HG03108 (cell line): ENCODE data around the gene FRMPD2.
"Not testable (repeated sequence)": the region's sequence is repeated elsewhere in the genome, so short reads cannot be mapped to it uniquely, and the experiment has no call there.

Source experiments
- ATAC-seq: cut with Tn5 transposase; IDR thresholded peaks from one replicate; pipeline ENCODE4 v1.9.1; 2021; ENCODE audit warnings: moderate library complexity; ENCODE audit not compliant: unreplicated experiment

FRMPD2 gene

GRCh38 chr10:48251525-48252353 is 22.8 kb downstream of the FRMPD2 start:
- no peak for ATAC-seq

DNA sequence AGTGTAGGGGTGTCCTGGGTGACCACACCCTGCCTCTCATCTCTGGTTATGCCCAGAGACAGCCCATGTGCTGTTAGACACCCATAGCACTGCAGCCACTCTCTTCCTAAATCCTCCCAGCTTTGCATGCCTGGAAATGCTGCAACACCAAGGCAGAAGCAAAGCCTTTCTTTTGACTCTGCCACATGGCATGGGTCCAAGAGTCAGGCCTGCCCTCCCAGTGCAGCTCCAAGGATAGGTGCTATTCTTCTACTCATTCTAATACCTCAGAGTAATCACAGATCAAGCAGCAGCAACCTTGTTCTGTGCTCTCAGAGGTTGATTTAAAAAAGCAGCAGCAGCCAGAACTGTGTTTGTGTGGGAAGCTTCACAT is 23.4 kb downstream of the FRMPD2 start:
- ATAC-seq = no peak

DNA sequence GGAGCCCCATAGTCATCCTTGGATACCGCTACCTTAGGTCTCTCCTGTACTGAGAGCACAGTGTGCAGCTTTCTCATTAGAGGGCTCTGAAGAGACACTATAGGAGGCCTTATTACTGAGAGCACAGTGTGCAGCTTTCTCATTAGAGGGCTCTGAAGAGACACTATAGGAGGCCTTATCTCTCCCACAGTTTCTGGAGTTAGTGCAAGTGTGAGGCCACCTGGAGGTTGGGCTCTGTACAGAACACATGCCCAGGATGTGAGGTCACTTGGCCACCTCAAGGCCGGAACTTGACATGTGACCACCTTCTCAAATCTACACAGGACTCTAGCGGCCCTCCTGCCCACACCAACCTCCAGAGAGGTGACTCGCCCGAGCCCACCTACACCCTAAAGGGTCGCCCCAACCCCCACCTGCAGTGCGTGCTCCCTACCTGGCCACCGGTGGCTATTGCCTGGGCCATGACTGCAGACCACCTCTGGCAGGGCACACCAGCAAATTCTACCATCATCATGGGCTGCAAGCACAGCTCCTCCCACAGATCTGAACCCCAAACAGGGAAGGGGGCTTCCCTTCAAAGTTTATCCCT is 24.6 kb downstream of the FRMPD2 start:
- ATAC-seq = no peak

- ATAC-seq = no peak
Observed at GRCh38 chr10:48249004-48249762, 25.3 kb downstream of the FRMPD2 start.

DNA sequence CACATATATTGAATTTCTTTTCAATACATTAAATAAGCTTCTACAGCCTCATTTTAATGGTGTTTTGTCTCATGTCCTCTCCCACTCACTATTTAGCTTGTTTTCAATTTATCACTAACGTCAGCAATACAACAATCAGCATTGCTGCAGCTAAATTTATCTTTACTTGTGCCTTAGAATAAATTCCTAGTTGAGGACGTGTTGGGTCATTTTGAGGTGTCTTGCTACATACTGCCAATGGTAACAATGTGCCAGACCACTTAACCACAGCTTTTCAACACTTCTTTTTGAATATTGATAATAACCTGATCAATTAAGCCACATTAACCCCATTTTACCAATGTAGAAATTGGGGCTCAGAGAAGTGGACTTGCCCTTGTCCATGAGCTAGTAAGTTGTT is 26.0 kb downstream of the FRMPD2 start:
- no peak for ATAC-seq

GRCh38 chr10:48247680-48248079 is 26.8 kb downstream of the FRMPD2 start:
- no peak for ATAC-seq

- ATAC-seq = no peak
Observed at GRCh38 chr10:48246501-48246900, 28.0 kb downstream of the FRMPD2 start.

DNA sequence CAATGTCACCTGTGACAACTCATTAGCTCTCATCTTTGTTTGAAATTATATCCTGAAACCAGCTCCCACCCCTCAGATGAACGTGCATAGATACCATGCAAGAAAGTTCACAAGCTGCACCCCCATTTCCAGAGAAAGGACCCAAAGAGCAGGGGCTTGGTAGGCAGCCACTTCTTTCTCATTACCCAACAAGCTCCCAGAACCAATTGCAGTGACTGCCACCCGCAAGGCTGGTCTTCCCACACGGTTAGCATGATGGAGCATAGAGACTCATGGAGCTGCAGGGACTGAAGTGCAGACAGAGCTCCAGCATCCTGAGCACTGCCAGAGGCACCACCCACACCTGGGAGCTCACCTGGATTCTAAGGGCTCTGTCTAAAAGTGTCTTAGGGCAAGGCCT is 28.5 kb downstream of the FRMPD2 start:
- no peak for ATAC-seq

GRCh38 chr10:48243921-48244320 is 30.6 kb downstream of the FRMPD2 start:
- ATAC-seq = not testable (repeated sequence)

DNA sequence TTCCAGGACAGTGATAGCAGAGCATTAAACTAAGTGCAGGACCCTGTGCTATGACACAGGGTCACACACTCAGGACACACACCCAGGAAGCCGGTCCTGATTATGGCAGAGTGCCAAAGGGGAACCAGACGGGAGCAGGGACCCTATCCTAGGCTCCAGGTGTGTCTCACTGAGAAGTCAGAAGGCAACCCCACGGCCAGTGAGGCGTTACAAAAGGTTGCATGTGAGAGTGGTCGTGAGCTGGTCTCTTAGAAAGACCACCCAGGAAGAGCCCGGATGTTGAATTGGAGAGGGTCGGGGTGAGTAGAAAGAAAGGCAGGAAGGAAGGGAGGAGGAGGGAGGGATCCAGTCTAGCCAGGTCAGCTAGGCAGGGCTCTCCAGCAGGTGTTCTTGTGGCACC is 31.0 kb downstream of the FRMPD2 start:
- ATAC-seq = no peak

GRCh38 chr10:48242171-48242904 is 32.2 kb downstream of the FRMPD2 start:
- no peak for ATAC-seq

GRCh38 chr10:48241332-48241731 is 33.2 kb downstream of the FRMPD2 start:
- ATAC-seq = no peak

DNA sequence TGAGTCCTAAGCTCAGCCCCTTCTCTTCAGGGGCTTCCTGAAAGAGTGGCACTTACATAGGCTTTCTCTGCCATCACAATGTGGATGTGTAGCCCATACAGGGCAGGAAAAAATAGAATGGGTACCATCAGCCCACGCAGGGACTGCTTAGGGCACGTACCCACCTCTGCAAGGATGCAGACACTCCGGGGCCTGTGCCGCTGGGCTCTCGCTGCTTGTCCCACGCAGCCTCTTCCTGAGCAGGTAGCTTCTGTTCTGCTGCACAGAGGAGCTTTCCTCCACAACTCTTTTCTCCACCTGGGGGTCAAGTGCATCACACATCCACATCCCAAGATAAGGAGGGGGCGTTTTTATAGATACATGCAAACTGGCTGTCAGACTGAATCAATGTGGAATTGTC is 34.3 kb downstream of the FRMPD2 start:
- no peak for ATAC-seq

GRCh38 chr10:48239618-48240017 is 34.9 kb downstream of the FRMPD2 start:
- no peak for ATAC-seq

GRCh38 chr10:48238826-48239520 is 35.5 kb downstream of the FRMPD2 start:
- no peak for ATAC-seq

DNA sequence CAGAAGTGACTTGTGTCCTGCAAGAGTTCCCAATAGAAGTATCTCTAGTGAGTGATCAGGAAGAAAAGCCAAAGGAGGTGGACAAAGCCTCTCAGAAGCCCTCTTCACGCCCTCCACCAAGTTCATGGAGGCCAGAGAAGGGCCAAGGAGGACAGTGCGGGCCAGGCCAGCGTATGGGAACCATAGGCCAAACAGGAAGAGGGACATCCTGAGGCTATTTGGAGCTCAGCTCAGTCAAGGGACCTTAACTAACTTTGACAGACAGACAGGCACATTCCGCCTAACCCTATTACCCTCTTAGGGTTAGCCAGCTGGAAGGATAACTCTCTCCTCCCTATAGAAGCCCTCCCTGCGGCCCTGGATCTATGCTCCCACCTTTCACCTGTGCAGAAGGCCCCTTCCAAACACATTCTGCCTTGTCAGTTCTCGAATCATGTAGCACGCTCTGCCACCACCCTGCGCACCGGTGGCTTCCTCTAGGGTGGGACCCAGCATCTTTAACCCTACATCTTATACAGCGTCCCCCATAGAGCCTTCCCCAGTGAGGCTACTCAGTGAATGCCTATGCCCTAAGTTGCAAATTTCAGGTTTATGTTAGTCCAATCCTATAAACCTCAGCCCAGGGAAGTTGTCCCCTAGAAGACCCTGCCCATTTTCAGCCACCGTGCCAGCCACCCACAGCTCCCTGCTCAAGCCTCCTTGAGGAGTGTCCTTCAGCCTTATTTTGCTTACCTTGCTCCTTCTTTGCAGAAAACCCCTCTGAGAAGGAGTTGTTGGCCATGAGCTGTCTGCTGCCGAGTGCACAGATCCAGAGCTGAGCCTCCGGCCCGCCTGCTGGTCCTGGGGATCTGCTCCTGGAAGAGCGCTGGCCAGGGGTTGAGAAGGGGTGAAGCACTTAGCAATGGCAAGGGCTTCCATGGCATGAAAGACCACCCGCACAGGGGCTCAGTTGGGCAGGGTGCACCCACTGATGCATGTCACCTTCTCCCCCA is 36.9 kb downstream of the FRMPD2 start:
- no peak for ATAC-seq

DNA sequence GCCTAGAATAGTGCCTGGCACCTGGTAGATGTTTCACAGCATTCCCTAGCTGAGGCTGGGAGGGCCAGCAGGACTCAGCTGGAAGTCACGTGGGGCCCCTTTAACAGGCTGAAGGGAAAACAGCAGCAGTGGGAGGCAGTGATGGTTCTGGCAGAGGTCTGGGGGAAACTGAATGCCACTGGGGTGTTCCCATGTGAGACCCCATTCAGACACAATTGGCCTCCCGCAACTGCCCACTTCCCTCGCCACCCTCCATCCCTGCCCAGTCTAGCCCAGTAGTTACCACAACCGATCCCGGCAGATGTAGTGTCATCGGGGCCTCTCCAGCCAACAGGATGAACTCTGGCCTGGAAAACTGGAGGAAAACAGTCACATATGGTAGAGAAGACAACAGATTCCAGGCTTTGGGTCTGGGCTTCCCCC is 38.3 kb downstream of the FRMPD2 start:
- ATAC-seq = no peak

DNA sequence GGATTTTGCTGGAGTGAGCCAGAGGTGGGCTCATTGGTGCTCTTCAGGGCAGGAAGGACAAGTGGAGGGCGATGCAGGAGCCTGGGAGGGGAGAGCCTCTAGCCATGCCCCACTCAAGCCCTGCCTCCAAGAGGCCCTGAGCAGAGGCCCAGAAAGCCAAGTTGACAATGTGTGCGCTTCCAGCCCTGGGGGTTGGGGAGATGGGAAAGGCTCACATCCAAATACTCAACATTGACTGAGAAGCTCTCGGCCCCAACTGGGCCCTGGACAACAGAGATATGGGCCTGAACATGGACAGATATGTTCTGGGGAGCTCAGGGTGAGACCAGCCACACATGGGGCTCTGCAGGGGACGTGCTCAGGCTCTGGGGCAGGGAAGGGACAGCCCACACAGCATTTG is 39.0 kb downstream of the FRMPD2 start:
- ATAC-seq = no peak

DNA sequence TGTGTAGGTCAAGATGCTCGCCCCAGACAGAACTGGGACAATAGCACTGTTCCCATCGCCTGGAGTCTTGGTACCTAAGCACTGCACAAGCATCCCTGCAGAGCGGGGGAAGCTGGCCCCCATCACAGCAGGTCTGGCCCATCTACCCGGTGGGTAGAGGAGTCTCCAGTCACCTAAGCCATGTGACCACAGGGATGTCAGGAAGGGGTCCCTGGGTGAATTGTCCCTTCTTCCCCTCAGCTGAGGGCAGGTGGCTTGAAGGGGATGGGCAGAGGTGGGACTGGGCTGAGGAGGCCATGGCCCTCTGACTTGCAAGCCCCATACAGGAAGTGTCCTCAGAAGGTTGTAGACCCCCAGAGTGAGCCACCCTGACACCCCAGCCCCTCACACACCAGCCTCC is 39.7 kb downstream of the FRMPD2 start:
- no peak for ATAC-seq
